OCI-LY1 (cell line): ENCODE measurements around the gene DIAPH2.

ENCODE experiments used
- CTCF ChIP-seq: fragments of 200-600 bp; sonication (generic), shearing (Covaris generic); IDR thresholded peaks from 2 replicates; pipeline ENCODE4 v1.5.1; 2017; ENCODE audit warnings: mild to moderate bottlenecking, antibody characterized with exemption, low read length, moderate library complexity, mixed read lengths
- EZH2 ChIP-seq: fragments of 200-600 bp; sonication (generic), shearing (Covaris generic); IDR thresholded peaks from 2 replicates; pipeline ENCODE4 v1.8.0; 2017; ENCODE audit warnings: borderline replicate concordance, mixed run types, mild to moderate bottlenecking, antibody characterized with exemption, low read length, moderate library complexity, mixed read lengths

GRCh38 chrX:96655947-96656623 is 28.6 kb upstream of the DIAPH2 start:
- TF ChIP-seq CTCF (no peak), EZH2 (no peak)
